SK-MEL-5 (cell line): ENCODE measurements around the gene TMEM200C. TPM values are rescaled to one million over a fixed set of nuclear protein-coding genes. Genes with fewer than 3 reads are reported as not detected.
"Not testable (repeated sequence)": the region's sequence is repeated elsewhere in the genome, so short reads cannot be mapped to it uniquely, and the experiment has no call there.

ENCODE experiments used
- DNase-seq: peaks from one replicate; pipeline ENCODE4 v3.0.0-alpha.2; 2016; ENCODE audit warnings: low read depth, low spot score
- in situ Hi-C: cut with HindIII; loops from 2 replicates; pipeline ENCODE4 v1.10.0; 2016; ENCODE audit warnings: low sequenced_read_pairs, high pct_unique_total_duplicates, low pct_unique_long_range_greater_than_20kb
- total RNA-seq: library from RNA; depleted of rRNA; stranded (reverse); fragments of >200 nt; shearing (Covaris generic); gene quantifications from 2 replicates; pipeline ENCODE4 v1.2.3, GENCODE V29; 2014

Gene TMEM200C
- total RNA-seq, 1 experiment from 2014 or later: 0.05 TPM

- in situ Hi-C loops: no loop called here
These were observed 567 bp downstream of the TMEM200C start for GRCh38 chr18:5894611-5895298.

GRCh38 chr18:5893956-5894610 lies 1.2 kb downstream of the TMEM200C start:
- DNase-seq: no peak

More at GRCh38 chr18:5894611-5895298, 567 bp downstream of the TMEM200C start:
- DNase-seq: no peak

GRCh38 chr18:5892823-5893431 lies 2.4 kb downstream of the TMEM200C start:
- no peak for DNase-seq
- in situ Hi-C loops: no loop called here

More at GRCh38 chr18:5893956-5894610, 1.2 kb downstream of the TMEM200C start:
- in situ Hi-C loops: no loop called here

GRCh38 chr18:5891854-5892215 lies 3.5 kb downstream of the TMEM200C start:
- in situ Hi-C loops: no loop called here
- DNase-seq: no peak

GRCh38 chr18:5891184-5891853 lies 4.0 kb downstream of the TMEM200C start:
- in situ Hi-C loops: no loop called here
- no peak for DNase-seq

GRCh38 chr18:5890331-5891183 lies 4.8 kb downstream of the TMEM200C start:
- in situ Hi-C loops: no loop called here
- DNase-seq: peak; percentile 41

- in situ Hi-C loops: no loop called here
- DNase-seq: no peak
These were observed 10.0 kb downstream of the TMEM200C start for GRCh38 chr18:5885361-5885760.

- in situ Hi-C loops: no loop called here
- no peak for DNase-seq
These were observed 10.9 kb downstream of the TMEM200C start for GRCh38 chr18:5884375-5884774.

GRCh38 chr18:5879479-5879882 lies 15.8 kb downstream of the TMEM200C start:
- DNase-seq: peak; percentile 47
- in situ Hi-C loops: no loop called here

- in situ Hi-C loops: no loop called here
- no peak for DNase-seq
These were observed 18.4 kb downstream of the TMEM200C start for GRCh38 chr18:5876891-5877290.

GRCh38 chr18:5874336-5874735 lies 21.0 kb downstream of the TMEM200C start:
- in situ Hi-C loops: no loop called here
- no peak for DNase-seq

GRCh38 chr18:5872886-5873285 lies 22.4 kb downstream of the TMEM200C start:
- in situ Hi-C loops: no loop called here
- no peak for DNase-seq

GRCh38 chr18:5871426-5871825 lies 23.9 kb downstream of the TMEM200C start:
- no peak for DNase-seq
- in situ Hi-C loops: no loop called here

- in situ Hi-C loops: no loop called here
These were observed 27.0 kb downstream of the TMEM200C start for GRCh38 chr18:5868218-5868854.

GRCh38 chr18:5865521-5865920 lies 29.8 kb downstream of the TMEM200C start:
- in situ Hi-C loops: no loop called here
- no peak for DNase-seq

More at GRCh38 chr18:5868218-5868854, 27.0 kb downstream of the TMEM200C start:
- peak; percentile 88 for DNase-seq

- in situ Hi-C loops: not testable (repeated sequence)
These were observed 33.2 kb downstream of the TMEM200C start for GRCh38 chr18:5862127-5862526.

GRCh38 chr18:5857180-5857579 lies 38.1 kb downstream of the TMEM200C start:
- in situ Hi-C loops: no loop called here
- DNase-seq: no peak

More at GRCh38 chr18:5862127-5862526, 33.2 kb downstream of the TMEM200C start:
- DNase-seq: not testable (repeated sequence)
